ENCODE data around the gene SNX17.

- TF ChIP-seq CTCF (conservative IDR thresholded peaks at IDR 0.05; ENCODE audit: low read length), result no peak
- TF ChIP-seq EZH2phosphoT487 (IDR thresholded peaks at IDR 0.05; ENCODE audit: borderline replicate concordance), result no peak
Observed at GRCh38 chr2:27378809-27379290, 8.4 kb downstream of the SNX17 start.

Data from Loucy (cell line).